GM13977 (cell line): ENCODE data around the gene ACO2.

ENCODE experiments used
- DNase-seq: peaks from one replicate; pipeline ENCODE4 v3.0.0; 2012; ENCODE audit warnings: low spot score
- CTCF ChIP-seq: IDR thresholded peaks from 2 replicates; pipeline ENCODE4 v1.5.1; 2012; ENCODE audit warnings: mild to moderate bottlenecking, control low read depth; ENCODE audit not compliant: insufficient read depth; ENCODE audit errors: extremely low read depth, missing control alignments
- in situ Hi-C: fragments of 300-500 bp; cut with MboI; formaldehyde crosslinking; loops from one replicate; pipeline ENCODE4 v1.12.0; 2022; ENCODE audit warnings: low sequenced_read_pairs, low pct_unique_long_range_greater_than_20kb, mixed read lengths, inconsistent platforms; ENCODE audit not compliant: unreplicated experiment

ACO2 gene

GRCh38 chr22:41491374-41492100, 22.6 kb downstream of the ACO2 start:
- TF ChIP-seq CTCF, result no peak
- in situ Hi-C loops, result no loop called here
- no peak for DNase-seq

GRCh38 chr22:41498303-41498835, 29.5 kb downstream of the ACO2 start:
- in situ Hi-C loops, result no loop called here
- TF ChIP-seq CTCF, result no peak
- DNase-seq, result no peak

- TF ChIP-seq CTCF, result no peak
- in situ Hi-C loops, result no loop called here
- DNase-seq, result no peak
Measured at GRCh38 chr22:41499624-41500280, 30.8 kb downstream of the ACO2 start.

- no peak for TF ChIP-seq CTCF
- in situ Hi-C loops, result no loop called here
- DNase-seq, result no peak
Measured at GRCh38 chr22:41500303-41500702, 31.4 kb downstream of the ACO2 start.

- in situ Hi-C loops, result no loop called here
- TF ChIP-seq CTCF, result peak; percentile 39
- peak; percentile 58 for DNase-seq
Measured at GRCh38 chr22:41501209-41501608, 32.3 kb downstream of the ACO2 start.

- TF ChIP-seq CTCF, result no peak
Measured at GRCh38 chr22:41504397-41504796, 35.5 kb downstream of the ACO2 start.

More at GRCh38 chr22:41504397-41504796, 35.5 kb downstream of the ACO2 start:
- in situ Hi-C loops, result no loop called here
- no peak for DNase-seq
